ENCODE data around the gene CDC23.

The CDC23 gene

GRCh38 chr5:138223532-138223931 is 10.4 kb upstream of the CDC23 start:
- Histone ChIP-seq H2BK15ac (ENCODE audit: low read length) (no peak overlapping the region), H3K79me1 (ENCODE audit: low read depth, low read length) (no peaks in the 10 kb centered on the region), H2BK12ac (ENCODE audit: low read length) (no peak overlapping the region), H3K14ac (ENCODE audit: low read length) (no peak overlapping the region), H3K4me3 (ENCODE audit: low read length in 2 of 2) (no peak overlapping the region), H4K91ac (ENCODE audit: low read depth, low read length, poor library complexity) (no peak overlapping the region), H3K9me3 (replicated peaks in 1 of 2; ENCODE audit: control insufficient read depth in 2 of 2, insufficient read depth in 1 of 2, low read depth in 1 of 2, low read length in 2 of 2) (peaks cover 4 to 5% of the 10 kb centered on the region in 2 donors), H2AFZ (ENCODE audit: low read length) (no peak overlapping the region), H3K36me3 (replicated peaks in 1 of 2; ENCODE audit: control insufficient read depth in 2 of 2, insufficient read depth in 2 of 2, low read length in 2 of 2) (no peaks in the 10 kb centered on the region), H3K27ac (replicated peaks; ENCODE audit: low read length) (no peak overlapping the region), H3K18ac (ENCODE audit: low read length) (no peak overlapping the region), H2BK5ac (ENCODE audit: low read length) (no peak overlapping the region), H2BK120ac (ENCODE audit: low read depth, low read length) (no peak overlapping the region), H3K4me2 (ENCODE audit: insufficient read depth, low read length, poor library complexity, severe bottlenecking) (no peak overlapping the region), H2AK5ac (ENCODE audit: low read depth, low read length) (no peak overlapping the region), H3K4me1 (ENCODE audit: control insufficient read depth in 2 of 2, insufficient read depth in 1 of 2, low read depth in 1 of 2, low read length in 2 of 2) (no peaks in the 10 kb centered on the region), H3K4ac (ENCODE audit: low read length) (no peak overlapping the region), H4K8ac (ENCODE audit: low read depth, low read length) (no peak overlapping the region), H3K9ac (ENCODE audit: low read depth, low read length, poor library complexity) (no peak overlapping the region), H3K23ac (ENCODE audit: low read depth, low read length, poor library complexity) (no peak overlapping the region), H3K27me3 (ENCODE audit: control insufficient read depth in 3 of 3, insufficient read depth in 3 of 3, low read depth in 1 of 3, low read length in 3 of 3) (peaks cover 0 to 8% (median 0%) of the 10 kb centered on the region in 3 experiments)
- WGBS, 2 donors (ENCODE audit: extremely low coverage in 2 of 2, insufficient read length in 2 of 2, insufficient replicate concordance in 1 of 2): no CpG with 5 or more reads among the region's 1 CpG
- DNase-seq (ENCODE audit: low spot score): no peak

- no peak overlapping the region for H3K9ac ChIP-seq (ENCODE audit: low read depth, low read length, poor library complexity)
- no peak overlapping the region for H2BK12ac ChIP-seq (ENCODE audit: low read length)
- H3K18ac ChIP-seq (ENCODE audit: low read length): no peak overlapping the region
- no peak overlapping the region for H2BK120ac ChIP-seq (ENCODE audit: low read depth, low read length)
- H3K9me3 ChIP-seq (replicated peaks in 1 of 2; ENCODE audit: control insufficient read depth in 2 of 2, insufficient read depth in 1 of 2, low read depth in 1 of 2, low read length in 2 of 2): peaks cover 0 to 1% of the 10 kb centered on the region in 2 donors
- H3K27me3 ChIP-seq (ENCODE audit: control insufficient read depth in 3 of 3, insufficient read depth in 3 of 3, low read depth in 1 of 3, low read length in 3 of 3): no peaks in the 10 kb centered on the region
- peaks cover 0 to 3% of the 10 kb centered on the region in 2 donors for H3K36me3 ChIP-seq (replicated peaks in 1 of 2; ENCODE audit: control insufficient read depth in 2 of 2, insufficient read depth in 2 of 2, low read length in 2 of 2)
- H3K23ac ChIP-seq (ENCODE audit: low read depth, low read length, poor library complexity): no peak overlapping the region
- peaks cover 4% of the 10 kb centered on the region for H3K79me1 ChIP-seq (ENCODE audit: low read depth, low read length)
- DNase-seq (ENCODE audit: low spot score): no peak
- no peak overlapping the region for H3K4ac ChIP-seq (ENCODE audit: low read length)
- H2BK5ac ChIP-seq (ENCODE audit: low read length): no peak overlapping the region
- no peak overlapping the region for H3K4me3 ChIP-seq (ENCODE audit: low read length in 2 of 2)
- no peak overlapping the region for H2AK5ac ChIP-seq (ENCODE audit: low read depth, low read length)
- no CpG with 5 or more reads among the region's 2 CpGs for WGBS, 2 donors (ENCODE audit: extremely low coverage in 2 of 2, insufficient read length in 2 of 2, insufficient replicate concordance in 1 of 2)
- H4K91ac ChIP-seq (ENCODE audit: low read depth, low read length, poor library complexity): no peak overlapping the region
- no peak overlapping the region for H2AFZ ChIP-seq (ENCODE audit: low read length)
- no peak overlapping the region for H3K14ac ChIP-seq (ENCODE audit: low read length)
- H3K4me1 ChIP-seq (ENCODE audit: control insufficient read depth in 2 of 2, insufficient read depth in 1 of 2, low read depth in 1 of 2, low read length in 2 of 2): no peaks in the 10 kb centered on the region
- H2BK15ac ChIP-seq (ENCODE audit: low read length): no peak overlapping the region
- no peak overlapping the region for H4K8ac ChIP-seq (ENCODE audit: low read depth, low read length)
- no peak overlapping the region for H3K4me2 ChIP-seq (ENCODE audit: insufficient read depth, low read length, poor library complexity, severe bottlenecking)
- no peak overlapping the region for H3K27ac ChIP-seq (replicated peaks; ENCODE audit: low read length)
These were observed 3.7 kb upstream of the CDC23 start for GRCh38 chr5:138216799-138217198.

- Histone ChIP-seq H3K9ac (ENCODE audit: low read depth, low read length, poor library complexity) (peak overlapping the region; percentile 98), H3K79me1 (ENCODE audit: low read depth, low read length) (peaks cover 8% of the 10 kb centered on the region), H2BK5ac (ENCODE audit: low read length) (no peak overlapping the region), H3K18ac (ENCODE audit: low read length) (peak overlapping the region; percentile 94), H2BK12ac (ENCODE audit: low read length) (no peak overlapping the region), H2AK5ac (ENCODE audit: low read depth, low read length) (peak overlapping the region; percentile 90), H3K4me1 (ENCODE audit: control insufficient read depth in 2 of 2, insufficient read depth in 1 of 2, low read depth in 1 of 2, low read length in 2 of 2) (no peaks in the 10 kb centered on the region), H2AFZ (ENCODE audit: low read length) (peak overlapping the region; percentile 93), H3K4ac (ENCODE audit: low read length) (peak overlapping the region; percentile 98), H3K27ac (replicated peaks; ENCODE audit: low read length) (no peak overlapping the region), H2BK15ac (ENCODE audit: low read length) (peak overlapping the region; percentile 96), H3K9me3 (replicated peaks in 1 of 2; ENCODE audit: control insufficient read depth in 2 of 2, insufficient read depth in 1 of 2, low read depth in 1 of 2, low read length in 2 of 2) (no peaks in the 10 kb centered on the region), H3K14ac (ENCODE audit: low read length) (peak overlapping the region; percentile 97), H4K91ac (ENCODE audit: low read depth, low read length, poor library complexity) (peak overlapping the region; percentile 72), H3K36me3 (replicated peaks in 1 of 2; ENCODE audit: control insufficient read depth in 2 of 2, insufficient read depth in 2 of 2, low read length in 2 of 2) (peaks cover 7 to 40% of the 10 kb centered on the region in 2 donors), H3K27me3 (ENCODE audit: control insufficient read depth in 3 of 3, insufficient read depth in 3 of 3, low read depth in 1 of 3, low read length in 3 of 3) (no peaks in the 10 kb centered on the region), H3K23ac (ENCODE audit: low read depth, low read length, poor library complexity) (peak overlapping the region; percentile 80), H3K4me3 (ENCODE audit: low read length in 2 of 2) (peak overlapping the region; percentile 74 to 92), H3K4me2 (ENCODE audit: insufficient read depth, low read length, poor library complexity, severe bottlenecking) (peak overlapping the region; percentile 80), H4K8ac (ENCODE audit: low read depth, low read length) (no peak overlapping the region), H2BK120ac (ENCODE audit: low read depth, low read length) (no peak overlapping the region)
- no CpG with 5 or more reads among the region's 8 CpGs for WGBS, 2 donors (ENCODE audit: extremely low coverage in 2 of 2, insufficient read length in 2 of 2, insufficient replicate concordance in 1 of 2)
- no peak for DNase-seq (ENCODE audit: low spot score)
These were observed 329 bp downstream of the CDC23 start for GRCh38 chr5:138212828-138213160.

- Histone ChIP-seq H3K79me1 (ENCODE audit: low read depth, low read length) (peaks cover 10% of the 10 kb centered on the region), H3K36me3 (replicated peaks in 1 of 2; ENCODE audit: control insufficient read depth in 2 of 2, insufficient read depth in 2 of 2, low read length in 2 of 2) (peaks cover 7 to 56% of the 10 kb centered on the region in 2 donors), H4K91ac (ENCODE audit: low read depth, low read length, poor library complexity) (no peak overlapping the region), H3K4me1 (ENCODE audit: control insufficient read depth in 2 of 2, insufficient read depth in 1 of 2, low read depth in 1 of 2, low read length in 2 of 2) (no peaks in the 10 kb centered on the region), H2AFZ (ENCODE audit: low read length) (no peak overlapping the region), H3K14ac (ENCODE audit: low read length) (no peak overlapping the region), H4K8ac (ENCODE audit: low read depth, low read length) (no peak overlapping the region), H2BK120ac (ENCODE audit: low read depth, low read length) (no peak overlapping the region), H3K27me3 (ENCODE audit: control insufficient read depth in 3 of 3, insufficient read depth in 3 of 3, low read depth in 1 of 3, low read length in 3 of 3) (no peaks in the 10 kb centered on the region), H3K23ac (ENCODE audit: low read depth, low read length, poor library complexity) (no peak overlapping the region), H2BK15ac (ENCODE audit: low read length) (no peak overlapping the region), H3K18ac (ENCODE audit: low read length) (no peak overlapping the region), H2BK5ac (ENCODE audit: low read length) (no peak overlapping the region), H3K9me3 (replicated peaks in 1 of 2; ENCODE audit: control insufficient read depth in 2 of 2, insufficient read depth in 1 of 2, low read depth in 1 of 2, low read length in 2 of 2) (no peaks in the 10 kb centered on the region), H3K4me3 (ENCODE audit: low read length in 2 of 2) (no peak overlapping the region), H3K27ac (replicated peaks; ENCODE audit: low read length) (no peak overlapping the region), H2AK5ac (ENCODE audit: low read depth, low read length) (no peak overlapping the region), H3K9ac (ENCODE audit: low read depth, low read length, poor library complexity) (no peak overlapping the region), H3K4me2 (ENCODE audit: insufficient read depth, low read length, poor library complexity, severe bottlenecking) (no peak overlapping the region), H2BK12ac (ENCODE audit: low read length) (no peak overlapping the region), H3K4ac (ENCODE audit: low read length) (no peak overlapping the region)
- WGBS, 2 donors (ENCODE audit: extremely low coverage in 2 of 2, insufficient read length in 2 of 2, insufficient replicate concordance in 1 of 2): no CpG with 5 or more reads among the region's 3 CpGs
- DNase-seq (ENCODE audit: low spot score): no peak
These were observed 2.1 kb downstream of the CDC23 start for GRCh38 chr5:138210985-138211384.
